HG03354 (cell line): ENCODE data around the gene NFKBIB.

Experiments
- ATAC-seq: cut with Tn5 transposase; IDR thresholded peaks from one replicate; pipeline ENCODE4 v1.9.1; 2021; ENCODE audit warnings: mild to moderate bottlenecking; ENCODE audit not compliant: unreplicated experiment, poor library complexity, severe bottlenecking

NFKBIB gene

DNA sequence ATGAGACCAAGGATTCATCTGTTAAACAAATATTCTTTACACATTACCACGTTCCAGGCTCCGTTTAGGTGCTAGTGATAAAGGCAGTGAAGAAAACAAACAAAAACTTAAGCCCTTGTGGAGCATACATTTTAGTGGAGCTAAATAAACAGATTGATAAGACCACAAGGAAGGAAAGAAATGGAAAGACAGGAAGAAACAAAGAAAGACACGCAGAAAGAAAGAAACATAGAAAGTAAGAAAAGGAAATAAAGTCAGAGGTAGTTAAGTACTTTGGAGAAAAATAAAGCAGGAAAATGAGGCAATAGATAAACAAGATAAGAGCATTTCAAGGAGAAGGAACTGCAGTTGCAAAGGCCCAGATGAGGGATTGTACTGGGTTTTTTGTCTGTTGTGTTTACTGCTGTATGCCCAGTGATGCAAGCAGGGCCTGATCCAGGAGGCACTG is 998 bp downstream of the NFKBIB start:
- no peak for ATAC-seq

DNA sequence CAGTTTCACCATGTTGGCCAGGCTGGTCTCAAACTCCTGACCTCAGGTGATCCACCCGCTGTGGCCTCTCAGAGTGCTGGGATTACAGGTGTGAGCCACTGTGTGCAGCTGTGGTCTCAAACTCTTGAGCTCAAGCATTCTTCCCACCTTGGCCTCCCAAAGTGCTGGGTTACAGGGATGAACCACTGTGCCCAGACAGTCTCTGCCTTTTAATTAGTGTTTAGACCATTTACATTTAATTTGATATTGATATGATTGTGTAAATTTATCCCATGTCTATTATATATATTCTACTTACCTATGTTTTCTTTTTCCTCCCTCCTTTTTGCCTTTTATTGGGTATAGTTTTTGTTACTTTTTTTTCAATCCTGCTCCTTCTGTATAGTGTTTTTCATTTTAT is 1.9 kb downstream of the NFKBIB start:
- no peak for ATAC-seq

DNA sequence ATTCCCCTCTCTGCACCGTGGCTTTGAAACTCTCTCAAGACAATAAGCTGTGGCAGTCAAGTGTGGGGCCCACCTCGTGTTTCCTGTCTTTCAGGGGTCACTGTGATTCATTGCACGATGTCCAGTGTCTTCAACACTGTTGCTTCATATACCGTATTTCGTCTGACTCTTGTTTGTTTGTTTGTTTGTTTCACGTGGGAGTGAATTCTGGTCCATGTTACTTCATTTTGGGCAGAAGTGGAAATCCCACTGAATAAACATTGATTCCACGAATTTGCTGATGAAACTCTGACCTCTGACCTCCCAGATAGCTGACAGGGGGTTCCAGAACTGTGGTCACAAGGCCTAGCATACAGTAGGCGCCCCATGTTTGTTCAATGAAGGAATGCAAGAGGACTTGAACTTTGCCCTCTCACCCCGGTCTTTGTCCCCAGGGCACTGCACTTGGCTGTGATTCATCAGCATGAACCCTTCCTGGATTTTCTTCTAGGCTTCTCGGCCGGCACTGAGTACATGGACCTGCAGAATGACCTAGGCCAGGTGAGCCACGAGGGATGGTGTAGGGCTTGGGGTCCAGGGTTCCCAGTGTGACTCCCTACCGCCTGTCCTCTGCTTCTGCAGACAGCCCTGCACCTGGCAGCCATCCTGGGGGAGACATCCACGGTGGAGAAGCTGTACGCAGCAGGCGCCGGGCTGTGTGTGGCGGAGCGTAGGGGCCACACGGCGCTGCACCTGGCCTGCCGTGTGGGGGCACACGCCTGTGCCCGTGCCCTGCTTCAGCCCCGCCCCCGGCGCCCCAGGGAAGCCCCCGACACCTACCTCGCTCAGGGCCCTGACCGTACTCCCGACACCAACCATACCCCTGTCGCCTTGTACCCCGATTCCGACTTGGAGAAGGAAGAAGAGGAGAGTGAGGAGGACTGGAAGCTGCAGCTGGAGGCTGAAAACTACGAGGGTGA is 5.1 kb downstream of the NFKBIB start:
- no peak for ATAC-seq

DNA sequence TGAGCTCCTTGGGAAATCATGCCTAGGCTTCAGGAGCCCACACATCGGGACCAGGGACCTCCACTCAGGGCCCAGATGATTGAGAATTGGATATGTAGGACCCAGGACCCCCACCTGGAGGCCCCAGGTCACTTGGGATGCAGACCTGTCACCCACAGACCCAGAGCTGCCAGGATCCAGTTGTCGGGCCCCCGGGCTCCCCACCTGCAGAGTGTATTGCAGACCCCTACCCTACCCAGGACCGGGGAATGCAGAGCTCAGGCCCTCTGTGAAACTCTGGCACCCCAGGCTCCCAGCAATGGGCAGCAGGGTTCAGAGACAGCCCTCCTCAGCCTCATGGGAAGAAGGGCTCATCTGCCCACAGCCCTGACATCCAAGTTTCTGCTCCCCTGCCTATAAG is 5.9 kb downstream of the NFKBIB start:
- no peak for ATAC-seq

DNA sequence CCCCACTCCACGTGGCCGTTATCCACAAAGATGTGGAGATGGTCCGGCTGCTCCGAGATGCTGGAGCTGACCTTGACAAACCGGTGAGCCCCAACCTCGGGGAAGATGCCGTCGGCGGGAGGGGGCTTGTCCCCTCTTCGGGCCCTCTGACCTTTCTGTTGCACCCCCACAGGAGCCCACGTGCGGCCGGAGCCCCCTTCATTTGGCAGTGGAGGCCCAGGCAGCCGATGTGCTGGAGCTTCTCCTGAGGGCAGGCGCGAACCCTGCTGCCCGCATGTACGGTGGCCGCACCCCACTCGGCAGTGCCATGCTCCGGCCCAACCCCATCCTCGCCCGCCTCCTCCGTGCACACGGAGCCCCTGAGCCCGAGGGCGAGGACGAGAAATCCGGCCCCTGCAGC is 7.5 kb downstream of the NFKBIB start:
- no peak for ATAC-seq

DNA sequence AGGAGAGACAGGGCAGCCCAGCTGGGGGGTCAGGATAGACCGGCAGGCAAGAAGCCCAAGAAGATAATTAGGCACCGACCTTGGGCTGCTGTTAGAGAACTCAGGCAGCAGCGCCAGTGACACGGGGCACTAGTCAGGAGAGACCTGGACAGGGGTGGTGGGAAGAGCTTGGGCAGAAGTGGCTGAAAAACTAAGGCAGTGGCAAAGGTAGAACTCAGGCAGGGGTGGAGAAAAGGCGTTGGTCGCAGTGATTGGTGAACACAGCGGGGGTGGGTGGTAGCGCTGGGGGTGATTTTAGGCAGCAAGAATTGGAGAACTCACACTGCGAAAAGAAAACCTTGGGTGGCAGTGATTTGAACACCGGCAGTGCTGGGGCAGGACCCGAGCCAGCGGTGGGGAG is 7.9 kb downstream of the NFKBIB start:
- ATAC-seq, result no peak

DNA sequence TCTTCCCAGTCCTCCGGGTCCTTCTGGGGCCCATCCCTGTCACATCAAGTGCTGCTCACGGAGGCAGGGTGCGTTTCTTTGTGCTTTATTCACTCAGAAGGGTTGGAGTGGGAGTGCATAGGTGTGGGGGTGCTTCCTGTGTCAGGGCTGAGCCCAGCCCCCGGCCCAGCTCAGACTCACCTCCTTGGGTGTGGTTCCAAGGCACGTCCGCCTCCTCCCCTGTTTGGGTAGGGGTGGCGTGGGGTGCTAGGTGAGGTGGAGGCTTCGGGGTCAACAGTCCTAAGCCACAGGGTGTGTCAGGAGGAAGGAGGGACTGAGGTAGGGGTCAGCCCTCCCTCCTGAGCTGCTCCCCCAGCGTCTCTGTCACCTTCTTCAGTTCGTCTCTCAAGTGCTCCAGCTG is 9.1 kb downstream of the NFKBIB start:
- no peak for ATAC-seq

DNA sequence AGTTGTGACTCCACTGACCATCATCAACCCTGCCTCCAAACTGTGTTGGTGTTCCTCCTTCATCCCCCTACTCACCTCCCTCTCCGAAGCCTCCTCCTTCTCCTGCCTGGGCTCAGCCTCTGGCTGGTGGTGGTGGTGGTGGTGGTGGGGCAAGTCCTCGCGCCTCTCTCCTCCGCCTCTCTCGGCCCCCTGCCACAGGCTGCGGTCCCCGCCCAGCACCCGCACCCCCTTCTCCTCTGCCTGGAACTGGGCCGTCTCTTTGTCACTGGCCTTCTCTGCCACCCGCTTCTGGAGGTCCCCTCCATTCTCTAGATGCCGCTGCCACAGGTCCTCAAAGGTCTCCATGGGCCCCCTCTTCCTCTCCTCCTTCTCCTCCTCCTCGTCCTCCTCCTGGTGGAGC is 10.7 kb downstream of the NFKBIB start:
- no peak for ATAC-seq

DNA sequence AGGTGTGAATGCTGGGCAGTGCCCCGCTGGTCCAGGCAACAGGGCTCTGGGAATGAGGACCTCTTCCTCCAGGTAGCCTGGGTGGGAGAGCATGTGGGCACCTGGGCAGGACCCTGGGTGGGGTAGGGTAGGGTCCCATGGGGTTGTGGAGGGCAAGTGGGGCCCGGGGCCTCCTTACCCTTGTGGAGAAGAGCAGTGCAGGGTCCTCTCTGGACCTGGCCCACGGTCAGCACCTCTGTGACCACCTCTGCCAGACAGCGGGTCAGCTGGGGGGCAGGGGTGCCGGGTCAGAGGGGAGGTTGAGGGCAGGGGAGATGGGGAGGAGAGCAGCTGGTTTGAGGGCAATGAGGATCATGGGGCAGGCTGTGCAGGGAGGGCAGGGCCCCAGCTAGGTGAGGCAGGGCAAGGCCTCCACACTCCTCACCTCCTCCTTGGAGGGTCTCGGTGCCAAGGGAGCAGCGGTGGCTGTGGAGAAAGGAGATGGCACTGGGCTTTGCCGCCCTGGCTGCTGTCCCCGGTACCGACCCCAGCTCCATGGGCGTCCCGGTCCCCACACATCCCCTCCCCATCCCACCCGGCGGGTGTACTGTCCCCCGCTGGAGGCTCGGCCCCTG is 11.7 kb downstream of the NFKBIB start:
- no peak for ATAC-seq

DNA sequence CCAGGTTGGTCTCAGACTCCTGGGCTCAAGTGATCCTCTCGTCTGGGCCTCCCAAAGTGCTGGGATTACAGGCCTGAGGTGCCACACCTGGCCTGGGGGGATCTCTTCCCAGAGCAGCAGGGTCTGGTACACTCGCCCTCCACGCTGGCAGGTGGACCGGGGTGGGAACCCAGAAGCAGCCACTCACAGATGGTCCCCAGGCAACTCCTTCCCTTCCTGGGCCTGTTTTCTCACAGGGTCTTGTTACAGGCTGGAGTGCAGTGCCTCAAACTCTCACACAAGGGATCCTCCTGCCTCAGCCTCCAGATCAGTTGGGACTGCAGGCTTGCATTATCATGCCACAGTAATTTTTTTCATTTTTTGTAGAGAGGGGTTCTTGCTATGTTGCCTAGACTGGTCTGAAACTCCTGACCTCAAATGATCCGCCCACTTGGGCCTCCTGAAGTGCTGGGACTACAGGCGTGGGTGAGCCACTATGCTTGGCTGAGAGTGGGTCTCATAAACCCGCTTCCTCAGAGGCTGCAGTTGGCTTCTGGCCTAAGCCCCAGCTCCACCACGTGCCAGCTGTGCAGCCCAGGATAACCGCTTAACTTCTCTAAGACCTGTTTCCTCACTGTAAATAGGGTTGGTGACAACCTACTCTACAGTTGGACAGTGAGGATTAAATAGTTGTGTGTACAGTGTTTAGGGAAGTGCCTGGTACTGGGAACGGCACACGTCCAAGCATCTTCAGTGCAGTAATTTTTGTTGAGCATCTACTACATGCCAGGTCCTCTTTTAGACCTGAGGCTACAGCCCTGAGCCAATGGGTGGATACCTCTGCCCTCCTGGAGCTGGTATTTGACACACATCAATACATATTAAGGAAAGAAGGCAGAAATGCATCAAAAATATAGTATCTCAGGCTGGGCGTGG is 13.1 kb downstream of the NFKBIB start:
- no peak for ATAC-seq

DNA sequence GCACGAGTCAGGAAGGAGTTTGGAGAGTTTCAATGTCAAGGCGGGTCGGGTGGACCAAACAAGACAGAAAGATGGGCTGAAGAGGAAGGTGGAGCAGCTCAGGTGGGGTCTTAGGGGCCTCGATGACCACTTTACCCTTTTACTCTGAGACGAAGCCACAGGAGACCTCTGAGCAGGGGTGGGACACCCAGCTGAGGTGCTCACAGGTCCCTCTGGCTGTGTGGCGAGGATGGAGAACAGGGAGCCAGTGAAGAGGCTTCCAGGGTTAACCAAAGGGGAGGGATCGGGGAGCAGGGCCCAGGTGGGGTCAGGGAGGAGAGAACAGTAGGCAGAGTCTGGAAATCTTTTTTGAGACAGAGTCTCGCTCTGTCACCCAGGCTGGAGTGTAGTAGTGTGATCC is 14.2 kb downstream of the NFKBIB start:
- ATAC-seq, result no peak

DNA sequence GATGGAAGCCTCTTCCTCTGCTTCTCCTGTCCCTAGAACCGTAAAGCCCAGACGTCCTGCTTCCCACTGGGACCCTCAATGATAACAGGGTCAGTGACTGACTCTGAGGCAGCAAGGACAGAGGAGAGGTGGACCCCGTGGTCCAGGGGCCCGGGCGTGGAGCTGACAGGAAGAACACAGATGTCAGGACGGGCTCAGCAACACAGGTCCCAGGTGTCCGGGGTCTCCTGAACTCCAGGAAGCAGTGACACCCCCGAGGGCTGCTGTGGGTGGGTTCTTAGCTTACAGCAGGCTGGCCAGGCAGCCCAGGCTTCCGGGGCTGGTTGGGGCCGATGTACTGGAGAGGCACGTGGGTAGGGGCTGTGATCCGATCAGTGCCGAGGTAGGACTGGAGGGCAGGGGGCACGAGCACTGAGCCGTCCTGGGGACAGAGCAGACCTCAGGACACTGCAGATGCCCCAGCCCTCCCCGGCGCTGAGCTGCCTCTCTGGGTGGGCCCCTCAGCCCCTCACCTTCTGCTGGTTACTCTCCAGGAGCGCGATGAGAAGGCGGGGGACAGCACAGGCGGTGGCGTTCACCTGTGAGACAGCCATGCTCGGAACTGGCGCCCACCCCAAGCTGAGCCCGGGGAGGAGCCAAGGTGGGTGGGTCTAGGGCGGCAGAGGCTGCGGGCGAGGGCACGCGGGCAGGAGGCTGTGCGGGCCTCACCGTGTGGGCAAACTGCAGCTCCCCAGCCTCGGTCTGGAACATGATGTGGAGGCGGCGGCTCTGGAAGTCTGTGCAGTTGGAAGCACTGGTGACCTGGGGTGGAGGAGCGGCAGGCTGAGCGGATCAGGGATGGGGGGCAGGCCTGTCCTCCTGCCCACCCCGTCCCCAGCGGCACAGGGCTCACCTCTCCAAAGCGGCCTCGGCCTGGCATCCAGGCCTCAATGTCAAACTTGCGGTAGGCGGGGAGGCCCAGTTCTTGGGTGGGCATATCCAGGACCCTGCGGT is 15.9 kb downstream of the NFKBIB start:
- ATAC-seq, result no peak

DNA sequence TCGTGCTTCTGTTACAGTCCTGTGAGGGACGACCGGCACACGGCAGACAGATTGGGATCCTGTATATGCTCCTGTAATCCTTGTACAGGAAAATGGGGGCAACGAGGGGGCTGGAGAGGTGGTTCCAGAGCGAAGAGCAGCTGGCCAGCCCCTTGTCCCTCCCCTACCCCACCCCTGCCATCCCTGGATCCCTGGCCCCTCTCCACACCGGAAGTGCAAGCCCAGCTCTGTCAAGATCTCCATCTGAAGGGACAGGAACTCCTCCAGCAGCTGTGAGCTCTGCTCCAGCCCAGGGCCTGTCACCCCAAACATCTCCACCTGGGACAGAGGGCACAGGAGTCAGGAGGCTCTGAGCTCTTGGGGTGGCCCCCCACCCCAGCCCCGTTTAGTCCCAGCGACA is 17.7 kb downstream of the NFKBIB start:
- no peak for ATAC-seq

DNA sequence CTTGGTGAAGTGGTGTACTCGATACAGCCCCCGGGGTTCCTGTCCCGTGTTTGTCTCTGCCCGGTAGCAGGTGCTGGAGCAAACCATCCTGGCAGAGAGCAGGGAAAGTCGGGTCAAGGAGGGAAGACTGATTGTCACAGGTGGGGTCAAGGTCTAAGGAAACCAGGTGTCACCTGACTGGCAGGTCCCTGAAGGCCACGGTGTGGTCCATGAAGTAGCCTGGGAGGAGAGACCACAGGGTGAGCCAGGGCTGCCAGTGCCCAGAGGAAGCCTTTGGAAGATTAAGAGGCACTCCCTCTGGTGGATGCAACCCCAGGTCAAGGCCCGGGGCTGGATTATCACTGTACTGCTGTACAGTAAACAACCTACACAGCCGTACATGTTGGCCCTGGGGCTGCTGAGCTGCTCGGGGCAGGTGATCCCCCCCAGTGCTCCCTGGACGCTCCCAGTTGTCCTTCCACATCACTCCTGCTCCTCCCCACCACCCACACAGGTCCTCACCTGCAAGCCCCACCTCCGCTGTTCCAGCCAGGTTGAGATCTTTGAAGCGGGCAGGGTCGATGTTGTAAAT is 18.2 kb downstream of the NFKBIB start:
- ATAC-seq, result no peak

DNA sequence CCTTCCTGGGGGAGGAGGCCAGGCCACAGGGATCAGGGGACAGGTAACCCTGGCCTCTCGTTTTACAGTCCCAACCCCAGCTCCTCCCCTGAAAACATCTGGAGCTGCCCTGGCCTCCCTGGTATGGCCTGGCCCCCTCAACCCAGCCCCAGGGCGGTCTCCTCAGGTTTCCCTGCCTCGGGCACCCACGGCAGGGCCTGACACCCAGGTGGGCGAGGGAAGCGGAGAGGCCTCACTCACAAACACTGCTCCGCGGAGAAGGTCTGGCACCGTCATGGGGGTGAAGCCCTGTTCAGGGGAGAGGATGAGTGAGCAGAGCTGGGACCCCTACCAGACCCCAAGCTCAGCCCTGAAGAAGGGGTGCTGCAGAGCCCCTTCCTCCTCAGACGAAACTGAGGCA is 18.8 kb downstream of the NFKBIB start:
- no peak for ATAC-seq

DNA sequence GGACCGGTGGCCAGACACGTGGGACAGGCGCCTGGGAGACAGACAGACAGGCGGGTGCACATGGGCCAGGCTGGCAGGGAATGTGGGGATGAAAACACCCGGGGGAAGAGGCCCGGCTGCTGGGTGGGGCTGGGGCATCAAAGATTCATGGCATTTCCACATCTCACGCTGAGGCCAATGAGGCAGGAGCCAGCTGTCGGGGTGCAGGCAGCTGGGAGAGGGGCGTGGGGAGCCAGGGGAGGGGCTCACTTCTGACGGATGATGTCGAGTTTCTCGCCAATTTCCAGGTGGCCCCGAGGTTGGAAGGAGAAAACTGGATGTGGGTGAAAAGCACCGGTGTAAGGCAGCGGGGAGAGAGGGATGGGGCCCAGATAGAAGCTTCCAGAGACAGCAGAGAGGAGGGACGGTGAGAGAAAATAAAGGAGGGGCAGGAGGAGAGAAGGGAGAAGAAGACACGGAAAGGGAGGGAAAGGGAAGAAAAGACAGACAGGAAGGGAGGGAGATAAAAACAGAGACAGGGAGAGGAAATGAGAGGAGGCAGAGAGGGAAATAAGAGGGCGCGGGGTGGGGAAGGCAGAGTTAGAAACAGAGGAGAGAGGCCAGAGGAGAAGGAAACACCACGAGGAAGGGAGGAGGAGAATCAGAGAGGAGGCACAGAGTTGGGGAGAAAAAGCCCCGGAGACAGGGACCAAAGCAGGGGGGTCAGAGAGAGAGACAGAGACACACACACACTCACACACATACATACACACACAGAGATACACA is 20.2 kb downstream of the NFKBIB start:
- no peak for ATAC-seq

DNA sequence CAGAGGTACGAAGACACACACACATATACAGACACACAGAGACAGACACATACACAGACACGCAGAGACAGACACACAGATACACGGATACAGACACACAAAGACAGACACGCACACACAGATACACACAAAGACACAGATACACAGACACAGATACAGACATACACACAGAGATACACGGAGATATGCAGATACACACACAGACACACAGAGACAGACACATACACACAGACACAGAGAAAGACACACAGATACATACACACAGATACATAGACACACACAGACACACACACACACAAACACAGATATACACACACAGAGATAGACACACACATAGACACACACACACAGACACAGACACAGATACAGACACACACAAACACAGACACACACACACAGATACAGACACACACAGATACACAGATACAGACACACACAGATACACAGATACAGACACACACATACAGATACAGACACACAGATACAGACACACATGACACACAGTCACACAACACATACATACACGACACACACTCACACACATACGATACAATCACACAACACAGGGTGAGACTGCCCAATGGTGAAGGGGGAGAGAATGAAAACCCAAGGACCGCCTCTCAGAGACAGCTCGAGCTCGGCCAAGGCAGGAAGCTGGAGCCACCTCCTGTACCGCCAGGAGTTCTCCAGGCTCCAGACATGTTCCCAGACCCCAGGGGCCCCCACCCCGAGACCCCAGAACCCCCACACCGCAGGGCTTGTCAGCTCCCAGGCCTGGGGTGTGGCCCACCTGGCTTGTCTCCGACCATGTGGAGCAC is 21.0 kb downstream of the NFKBIB start:
- no peak for ATAC-seq
